GM18907 (cell line): ENCODE measurements around the gene FARP2.
"Not testable (repeated sequence)": the region's sequence is repeated elsewhere in the genome, so short reads cannot be mapped to it uniquely, and the experiment has no call there.

Experiments
- ATAC-seq: cut with Tn5 transposase; IDR thresholded peaks from one replicate; pipeline ENCODE4 v1.9.1; 2021; ENCODE audit warnings: mild to moderate bottlenecking, moderate library complexity; ENCODE audit not compliant: unreplicated experiment

FARP2 gene, protein sequence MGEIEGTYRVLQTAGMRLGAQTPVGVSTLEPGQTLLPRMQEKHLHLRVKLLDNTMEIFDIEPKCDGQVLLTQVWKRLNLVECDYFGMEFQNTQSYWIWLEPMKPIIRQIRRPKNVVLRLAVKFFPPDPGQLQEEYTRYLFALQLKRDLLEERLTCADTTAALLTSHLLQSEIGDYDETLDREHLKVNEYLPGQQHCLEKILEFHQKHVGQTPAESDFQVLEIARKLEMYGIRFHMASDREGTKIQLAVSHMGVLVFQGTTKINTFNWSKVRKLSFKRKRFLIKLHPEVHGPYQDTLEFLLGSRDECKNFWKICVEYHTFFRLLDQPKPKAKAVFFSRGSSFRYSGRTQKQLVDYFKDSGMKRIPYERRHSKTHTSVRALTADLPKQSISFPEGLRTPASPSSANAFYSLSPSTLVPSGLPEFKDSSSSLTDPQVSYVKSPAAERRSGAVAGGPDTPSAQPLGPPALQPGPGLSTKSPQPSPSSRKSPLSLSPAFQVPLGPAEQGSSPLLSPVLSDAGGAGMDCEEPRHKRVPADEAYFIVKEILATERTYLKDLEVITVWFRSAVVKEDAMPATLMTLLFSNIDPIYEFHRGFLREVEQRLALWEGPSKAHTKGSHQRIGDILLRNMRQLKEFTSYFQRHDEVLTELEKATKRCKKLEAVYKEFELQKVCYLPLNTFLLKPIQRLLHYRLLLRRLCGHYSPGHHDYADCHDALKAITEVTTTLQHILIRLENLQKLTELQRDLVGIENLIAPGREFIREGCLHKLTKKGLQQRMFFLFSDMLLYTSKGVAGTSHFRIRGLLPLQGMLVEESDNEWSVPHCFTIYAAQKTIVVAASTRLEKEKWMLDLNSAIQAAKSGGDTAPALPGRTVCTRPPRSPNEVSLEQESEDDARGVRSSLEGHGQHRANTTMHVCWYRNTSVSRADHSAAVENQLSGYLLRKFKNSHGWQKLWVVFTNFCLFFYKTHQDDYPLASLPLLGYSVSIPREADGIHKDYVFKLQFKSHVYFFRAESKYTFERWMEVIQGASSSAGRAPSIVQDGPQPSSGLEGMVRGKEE

DNA sequence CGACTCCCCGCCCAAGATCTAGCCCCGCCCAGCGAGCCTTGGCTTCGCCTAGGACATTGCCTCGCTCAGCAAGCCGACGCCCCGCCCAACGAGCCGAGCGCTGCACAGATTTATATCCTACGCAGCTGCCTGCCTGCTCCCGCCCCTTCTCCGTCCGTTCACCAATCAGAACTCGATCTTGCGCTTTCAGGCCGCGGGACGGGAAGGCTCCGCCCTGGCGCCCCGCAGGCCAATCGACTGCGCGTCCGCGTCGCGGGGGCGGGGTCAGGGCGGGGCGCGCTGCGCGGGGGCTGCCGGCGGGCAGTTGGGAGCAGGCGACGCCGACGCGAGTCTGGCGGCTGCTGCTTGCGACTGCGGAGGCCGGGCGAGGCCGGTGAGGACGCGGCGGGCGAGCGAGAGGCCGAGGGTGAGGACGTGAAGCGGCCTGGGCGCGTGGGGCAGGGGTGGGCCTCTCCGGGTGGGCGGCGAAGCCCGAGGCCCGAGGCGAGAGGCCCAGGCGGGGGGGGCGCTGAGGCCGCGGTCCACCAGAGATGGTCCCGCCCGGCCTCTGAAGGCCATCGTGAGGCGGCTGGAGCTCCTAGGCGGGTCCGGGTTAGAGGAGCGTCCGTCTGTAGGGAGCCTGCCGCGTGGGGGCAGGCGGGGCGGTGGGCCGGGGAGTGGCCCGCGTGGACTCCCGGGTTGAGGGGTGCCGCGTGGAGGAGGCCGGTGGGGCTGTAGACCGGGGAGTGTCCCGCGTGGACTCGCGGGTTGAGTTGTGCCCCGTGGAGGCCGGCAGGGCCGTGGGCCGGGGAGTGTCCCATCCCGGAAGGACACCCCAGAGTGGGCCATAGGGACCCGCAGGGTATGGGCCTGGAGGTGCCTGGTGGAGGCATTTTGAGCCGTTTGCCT is at the start of gene FARP2:
Gene FARP2 (plus strand): TSS at position 303 of the 888 bp plus-strand sequence. CDS start 16,823 bp downstream, outside the sequence.
- ATAC-seq: peak; percentile 85

DNA sequence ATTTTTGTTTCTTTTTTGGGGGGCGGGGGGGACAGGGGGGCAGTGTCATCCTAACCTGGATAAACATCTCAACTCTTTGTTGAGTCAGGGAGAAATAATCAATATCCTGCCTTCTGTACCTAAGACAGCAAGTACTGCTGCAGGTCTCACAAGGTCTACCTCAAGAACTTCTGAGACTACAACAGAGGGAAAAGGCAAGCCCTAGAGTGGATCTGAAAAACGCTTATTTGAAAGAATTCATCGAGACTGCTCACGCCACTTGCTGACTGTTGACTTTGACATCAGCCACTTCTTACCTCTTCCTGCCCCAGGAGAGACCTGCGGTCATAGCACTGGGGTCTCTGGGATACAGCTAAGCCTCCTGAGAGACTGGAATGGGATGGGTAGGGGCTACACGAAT is 49.0 kb upstream of the FARP2 start:
- ATAC-seq: no peak

DNA sequence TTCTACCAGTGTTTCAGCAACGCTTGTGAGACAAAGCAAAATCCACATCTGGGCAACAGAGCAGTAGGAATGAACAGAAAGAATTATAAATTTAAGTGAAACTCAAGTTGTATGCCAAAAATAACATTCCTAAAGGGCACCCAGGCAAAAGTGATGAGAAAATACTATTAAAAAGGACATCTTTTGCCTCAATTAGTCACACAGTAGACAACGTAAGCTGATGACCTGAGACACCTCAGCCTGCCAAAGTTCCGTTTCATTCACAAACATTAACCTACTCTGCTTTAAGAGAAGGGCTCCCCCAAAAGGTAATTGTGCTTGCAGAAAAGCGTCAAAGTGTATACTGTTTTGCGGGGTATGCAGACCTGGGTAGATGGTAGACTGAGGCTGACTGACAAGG is 47.8 kb upstream of the FARP2 start:
- ATAC-seq: no peak

DNA sequence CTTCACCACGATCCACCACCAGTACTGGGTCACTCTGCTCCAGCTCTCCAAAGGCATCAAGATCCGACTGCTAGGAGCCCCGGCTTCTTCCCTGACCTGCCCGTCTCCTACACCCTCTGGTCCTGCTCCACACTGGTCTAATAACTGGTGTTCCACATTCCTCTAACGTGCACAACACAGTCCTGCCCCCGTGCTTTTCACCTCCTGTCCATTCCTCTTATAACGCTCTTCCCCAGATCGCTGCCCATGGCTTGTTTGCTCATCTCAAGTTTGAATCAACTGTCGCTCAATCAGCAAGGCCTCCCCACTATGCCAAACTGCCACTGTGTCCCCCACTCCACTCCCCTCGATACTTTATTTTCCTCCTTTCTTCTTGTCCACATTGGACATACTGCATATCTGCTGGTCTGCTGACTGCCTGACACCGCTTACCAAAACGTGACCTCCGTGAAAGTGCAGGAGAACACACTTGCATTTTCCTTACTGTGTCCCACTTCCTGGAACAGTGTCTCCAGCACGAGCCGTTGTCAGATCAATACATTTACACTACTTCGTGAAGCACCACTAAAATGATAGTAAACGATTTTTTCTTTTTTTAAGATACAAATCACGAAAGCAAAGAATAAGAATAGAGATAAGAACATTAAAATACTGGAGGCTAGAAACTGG is 47.1 kb upstream of the FARP2 start:
- ATAC-seq: no peak

DNA sequence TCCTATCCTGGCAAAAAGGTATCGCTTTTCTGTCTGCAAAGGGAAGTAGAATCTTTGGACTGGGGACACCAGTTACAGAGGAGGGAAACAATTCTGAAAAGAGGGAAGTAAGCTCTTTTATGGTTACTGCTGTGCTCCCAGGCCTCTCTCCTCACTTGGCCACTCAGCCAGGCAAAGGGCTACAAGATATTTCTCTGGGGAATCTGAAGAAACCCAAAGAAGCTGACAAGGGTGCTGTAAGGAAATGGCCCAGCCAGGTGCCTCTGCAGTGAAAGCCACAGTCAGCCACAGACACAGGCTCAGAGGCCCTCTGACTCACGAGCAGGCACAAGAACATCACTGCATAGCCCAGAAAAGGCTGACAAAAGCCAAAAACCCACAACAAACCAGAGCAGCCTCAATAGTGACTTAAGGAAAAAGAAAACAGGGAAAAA is 46.4 kb upstream of the FARP2 start:
- peak; percentile 40 for ATAC-seq

DNA sequence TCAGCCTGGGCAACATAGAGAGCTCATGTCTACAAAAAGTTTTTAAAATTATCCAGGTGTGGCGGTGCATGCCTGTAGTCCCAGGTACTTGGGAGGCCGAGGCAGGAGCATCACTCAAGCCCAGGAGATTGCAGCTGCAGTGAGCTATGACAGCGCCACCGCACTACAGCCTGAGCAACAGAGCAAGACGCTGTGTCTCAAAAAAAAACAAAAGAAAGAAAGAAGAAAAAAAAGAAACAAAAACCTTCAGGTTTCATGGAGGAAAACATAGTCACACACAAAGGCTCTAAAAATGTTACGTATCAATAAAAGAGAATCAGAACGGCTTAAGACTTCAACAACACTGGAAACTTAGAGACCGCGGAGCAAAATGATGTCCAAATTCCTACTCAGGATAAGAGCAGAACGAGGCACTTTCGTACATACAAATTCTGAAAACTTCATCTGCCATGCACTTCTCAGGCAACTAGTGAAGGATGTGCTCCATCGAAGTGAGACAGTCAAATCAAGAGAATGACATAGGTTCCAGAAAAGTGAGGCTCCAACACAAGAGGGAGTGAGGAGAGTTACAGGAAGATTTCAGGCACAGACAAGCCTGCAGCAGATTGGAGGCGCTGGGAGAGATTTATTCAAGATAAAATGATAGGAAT is 45.0 kb upstream of the FARP2 start:
- no peak for ATAC-seq

DNA sequence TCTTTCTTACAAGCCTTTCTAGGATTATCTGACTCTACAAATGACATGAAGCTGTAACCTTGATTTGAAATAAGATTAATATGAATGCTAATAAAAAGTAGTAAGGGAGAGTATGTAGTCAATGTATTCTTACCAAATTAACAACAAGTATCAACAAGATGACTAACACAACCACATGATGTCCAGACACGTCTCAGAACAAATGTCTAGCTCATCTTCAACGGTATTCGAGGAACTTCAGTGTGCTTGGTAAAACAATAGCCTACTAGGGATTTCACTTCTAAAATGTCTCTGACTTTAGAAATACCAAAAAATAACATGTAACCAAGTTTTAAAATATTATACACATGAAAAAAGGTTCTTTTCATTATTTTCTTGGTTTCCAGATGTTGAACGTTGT is 44.0 kb upstream of the FARP2 start:
- no peak for ATAC-seq

DNA sequence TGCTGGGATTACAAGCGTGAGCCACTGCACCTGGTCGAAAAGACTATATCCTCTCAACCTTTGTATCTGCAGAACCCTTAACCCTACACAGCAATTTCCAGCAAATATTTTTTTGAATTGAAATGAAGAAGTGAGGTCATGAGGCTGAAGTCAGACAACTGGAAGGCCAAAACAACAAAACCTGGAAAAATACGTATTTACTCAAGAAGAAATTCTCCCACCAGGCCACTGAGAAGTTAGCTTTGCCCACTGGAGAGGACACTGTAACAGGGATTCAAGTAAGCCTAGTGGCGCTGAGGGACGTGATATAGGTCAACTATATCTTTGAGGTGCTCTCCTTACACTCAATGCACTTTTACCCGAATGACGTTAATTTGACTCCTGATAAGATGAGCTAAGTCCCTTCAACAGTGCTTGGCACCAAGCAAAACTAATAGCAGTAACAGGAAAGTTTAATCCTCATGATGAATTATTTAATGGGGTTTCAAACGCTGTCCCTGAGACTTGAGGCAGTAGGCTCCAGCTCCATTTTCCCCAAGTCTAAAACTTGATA is 42.5 kb upstream of the FARP2 start:
- no peak for ATAC-seq

DNA sequence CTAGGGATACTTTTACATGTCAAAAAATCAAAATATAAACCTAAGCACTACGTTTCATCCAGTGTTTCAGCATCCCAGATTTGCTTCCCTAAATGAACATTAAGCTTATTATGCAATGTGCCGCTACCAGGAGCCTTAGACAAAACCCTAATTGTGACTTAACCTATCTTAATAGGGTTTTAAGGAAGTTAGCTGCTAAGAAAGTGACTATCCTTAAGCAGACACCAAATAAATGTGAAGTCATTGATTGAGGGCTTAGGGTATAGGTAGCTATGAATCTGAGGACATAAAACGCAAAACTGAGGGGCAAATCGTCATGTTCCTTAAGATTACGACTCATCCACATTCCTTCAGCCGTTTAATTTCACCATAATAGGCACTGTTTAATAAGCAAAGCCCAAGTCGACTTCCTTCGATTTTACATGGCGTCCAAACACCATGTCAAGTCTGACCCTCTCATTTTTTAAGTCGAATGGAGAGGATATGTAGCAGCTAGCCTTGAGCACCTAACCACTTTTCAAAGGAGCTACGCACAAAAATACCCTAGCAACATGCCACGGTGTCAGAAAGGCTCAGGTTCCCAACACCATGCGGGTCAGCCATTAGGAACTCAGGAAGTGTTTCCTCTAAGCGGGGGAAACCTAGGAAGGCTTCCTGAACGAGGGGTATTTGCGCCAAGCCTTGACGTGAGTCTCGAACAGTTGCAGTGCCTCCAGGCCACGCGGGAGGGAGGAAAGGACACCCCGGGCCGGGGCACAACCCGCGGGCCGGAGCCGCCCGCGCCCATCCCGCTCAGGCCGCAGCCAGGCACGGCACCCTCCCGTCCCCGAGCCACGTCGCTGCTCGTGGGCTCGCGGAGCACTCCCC is 41.6 kb upstream of the FARP2 start:
- no peak for ATAC-seq

DNA sequence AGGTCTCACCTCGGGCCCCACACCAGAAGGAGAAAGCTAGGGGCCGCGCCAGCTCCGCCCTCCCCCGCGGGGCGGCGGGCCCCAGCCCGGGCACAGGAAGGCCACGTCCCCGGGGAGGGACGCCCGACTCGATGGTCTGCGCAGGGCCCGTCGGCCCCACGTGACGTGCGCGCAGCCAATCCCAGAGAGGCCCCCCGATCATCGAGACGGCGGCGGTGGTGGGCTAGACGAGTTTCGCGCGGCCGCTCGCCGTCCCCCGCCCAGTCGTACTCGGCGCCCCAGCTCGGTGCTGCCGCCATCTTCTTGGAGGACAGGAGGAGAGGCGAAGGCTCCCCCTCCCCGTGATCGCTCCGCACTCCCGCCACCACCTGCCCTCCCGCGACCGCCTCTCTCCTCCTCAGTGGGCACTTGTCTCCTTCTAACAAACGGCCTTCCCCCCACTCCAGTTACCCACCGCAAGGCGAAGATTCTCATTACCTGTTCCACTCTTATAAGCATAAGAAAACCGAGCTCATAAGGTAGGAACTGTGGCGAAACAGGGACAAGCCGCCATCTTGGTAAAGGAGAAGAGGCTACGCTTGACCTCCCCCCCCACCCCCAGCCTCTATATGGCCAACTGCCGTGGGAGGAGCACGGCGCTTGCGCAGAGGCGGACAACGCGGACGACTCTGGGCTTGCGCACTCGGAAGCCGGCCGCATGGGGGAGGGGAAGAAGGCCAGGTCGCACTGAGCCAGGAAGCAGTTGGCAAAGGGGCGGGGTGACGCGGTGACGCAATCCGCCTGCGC is 40.8 kb upstream of the FARP2 start, which contains the start of gene HDLBP:
Gene HDLBP (minus strand): TSS at position 580 of the 786 bp plus-strand sequence. CDS start 48,803 bp downstream, outside the sequence.
- peak; percentile 73 for ATAC-seq

DNA sequence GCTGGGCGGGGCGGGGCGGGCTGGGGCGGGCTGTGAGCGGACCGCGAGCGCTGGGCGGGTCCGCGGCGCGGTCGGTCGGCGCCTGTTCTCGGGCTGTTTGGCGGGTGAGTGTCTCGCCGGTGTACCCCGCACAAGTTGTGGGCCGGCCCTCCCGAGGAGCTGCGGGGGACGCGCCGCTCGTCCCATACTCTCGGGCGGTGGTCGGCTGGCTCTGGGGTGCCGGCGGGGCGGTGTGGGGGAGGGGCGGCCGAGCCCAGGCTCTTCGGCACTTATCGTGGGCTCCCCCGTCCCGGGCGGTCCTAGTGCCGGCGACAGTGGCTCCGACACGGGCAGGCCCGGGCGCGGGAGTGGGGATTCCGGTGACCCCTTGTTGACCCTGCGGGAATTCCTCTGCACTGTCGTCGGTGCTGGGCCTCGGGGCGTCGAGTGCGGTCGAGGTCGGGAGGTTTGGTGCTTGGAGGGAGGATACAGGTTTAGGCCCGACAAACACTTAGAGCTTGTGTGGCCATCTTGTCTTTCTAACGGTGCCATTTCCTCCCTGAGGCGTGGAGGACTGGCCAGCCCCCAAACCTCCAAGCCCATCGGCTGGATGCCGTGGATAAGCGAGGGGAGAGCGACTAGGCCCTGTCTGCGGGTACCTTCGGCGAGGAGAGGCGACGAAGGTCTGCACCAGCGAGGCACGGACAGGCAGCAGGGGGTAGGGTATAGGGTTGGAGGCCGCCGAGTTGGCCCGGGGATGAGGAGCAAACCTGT is 40.0 kb upstream of the FARP2 start, which contains the start of gene SEPTIN2:
Gene SEPTIN2 (plus strand): TSS at position 47 of the 753 bp plus-strand sequence. CDS start 8,308 bp downstream, outside the sequence.
- ATAC-seq: peak; percentile 48

DNA sequence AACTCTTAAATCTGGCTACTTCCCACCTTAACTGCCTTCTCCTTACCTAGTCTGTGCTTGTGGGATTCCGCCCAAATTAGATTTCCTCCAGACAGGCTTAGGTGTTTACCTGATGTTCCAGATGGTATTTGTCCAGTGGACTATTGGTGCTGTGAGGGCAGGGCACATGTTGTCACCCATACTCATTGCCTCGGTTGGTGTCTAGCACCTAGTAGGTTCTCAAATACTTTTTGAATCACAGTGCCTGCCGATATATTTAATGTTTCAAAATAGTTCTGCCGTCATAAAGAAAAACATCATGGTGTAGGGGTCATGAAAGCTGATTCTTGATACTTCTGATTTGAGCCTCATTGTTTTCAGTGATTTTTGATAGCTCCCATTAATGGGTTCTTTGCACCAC is 39.3 kb upstream of the FARP2 start:
- no peak for ATAC-seq

DNA sequence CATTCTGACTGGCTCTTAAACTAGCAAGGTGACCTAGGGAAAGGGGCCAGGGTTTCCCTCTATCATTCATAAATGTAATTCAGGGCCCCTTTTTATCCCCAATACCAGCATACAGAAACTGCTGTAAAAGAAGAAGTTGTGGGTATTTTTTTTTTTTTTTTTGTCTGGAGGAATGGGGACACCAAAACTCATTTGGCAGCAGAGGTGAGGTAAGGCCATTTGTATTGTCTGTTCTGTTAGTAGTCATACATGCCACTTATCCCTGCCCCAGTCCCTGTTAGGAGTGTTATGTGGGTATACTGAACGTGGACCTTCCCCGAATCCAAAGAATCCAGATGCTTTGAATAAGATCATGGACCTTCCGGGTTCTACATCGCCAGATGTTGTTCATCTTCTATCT is 38.7 kb upstream of the FARP2 start:
- no peak for ATAC-seq

DNA sequence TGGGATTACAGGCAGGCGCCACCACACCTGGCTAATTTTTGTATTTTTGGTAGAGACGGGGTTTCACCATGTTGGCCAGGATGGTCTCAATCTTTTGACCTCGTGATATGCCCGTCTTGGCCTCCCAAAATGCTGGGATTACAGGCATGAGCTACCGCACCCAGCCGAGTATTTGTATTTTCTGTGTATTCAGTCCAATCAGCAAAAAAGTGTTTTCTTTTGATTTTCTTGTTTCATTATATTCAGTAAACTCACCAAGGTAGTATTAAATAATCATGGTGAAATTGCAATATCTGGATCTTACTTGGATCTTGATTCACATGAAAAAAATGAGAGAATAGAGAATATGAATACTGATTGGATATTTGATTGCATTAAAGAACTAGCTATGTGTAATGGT is 37.3 kb upstream of the FARP2 start:
- ATAC-seq: not testable (repeated sequence)

DNA sequence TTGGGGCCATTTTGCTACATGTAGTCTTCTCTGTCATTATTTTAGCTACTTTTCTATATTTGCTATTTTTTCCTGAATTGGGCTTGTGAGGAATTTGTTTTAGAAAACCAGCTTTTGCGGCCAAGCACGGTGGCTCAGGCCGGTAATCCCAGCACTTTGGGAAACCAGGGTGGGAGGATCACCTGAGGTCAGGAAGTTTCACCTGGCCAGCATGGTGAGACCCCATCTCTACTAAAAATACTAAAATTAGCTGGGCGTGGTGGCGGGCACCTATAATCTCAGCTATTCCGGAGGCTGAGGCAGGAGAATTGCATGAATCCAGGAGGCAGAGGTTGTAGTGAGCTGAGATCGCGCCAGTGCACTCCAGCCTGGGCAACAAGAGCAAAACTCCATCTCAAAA is 35.7 kb upstream of the FARP2 start:
- ATAC-seq: no peak

DNA sequence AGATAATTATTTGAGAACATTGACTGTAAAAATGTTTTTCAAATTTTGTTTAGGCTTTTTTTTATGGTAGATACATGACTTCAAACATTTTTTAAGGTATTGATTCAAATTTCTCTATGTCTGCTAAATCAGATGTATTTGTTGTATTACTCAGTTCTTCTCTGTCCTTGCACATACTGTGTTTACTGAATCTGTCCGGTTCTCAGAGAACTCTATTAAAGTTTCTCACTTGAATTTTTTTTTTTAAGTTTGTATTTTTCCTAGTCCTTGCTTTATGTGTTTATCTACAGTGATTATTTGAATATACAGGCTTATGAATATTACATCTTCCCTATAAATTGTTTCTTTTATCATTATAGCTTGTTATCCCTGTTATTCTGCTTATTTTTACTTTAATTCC is 35.1 kb upstream of the FARP2 start:
- no peak for ATAC-seq
